ENCODE measurements around the gene PHACTR3. TPM values are rescaled to one million over a fixed set of nuclear protein-coding genes. Genes with fewer than 3 reads are reported as not detected.

The PHACTR3 gene
- polyA plus RNA-seq, 1 donor (not counting 4 experiments of a cell fraction or from before 2014, with no cell fraction given): 2.6 TPM

DNA sequence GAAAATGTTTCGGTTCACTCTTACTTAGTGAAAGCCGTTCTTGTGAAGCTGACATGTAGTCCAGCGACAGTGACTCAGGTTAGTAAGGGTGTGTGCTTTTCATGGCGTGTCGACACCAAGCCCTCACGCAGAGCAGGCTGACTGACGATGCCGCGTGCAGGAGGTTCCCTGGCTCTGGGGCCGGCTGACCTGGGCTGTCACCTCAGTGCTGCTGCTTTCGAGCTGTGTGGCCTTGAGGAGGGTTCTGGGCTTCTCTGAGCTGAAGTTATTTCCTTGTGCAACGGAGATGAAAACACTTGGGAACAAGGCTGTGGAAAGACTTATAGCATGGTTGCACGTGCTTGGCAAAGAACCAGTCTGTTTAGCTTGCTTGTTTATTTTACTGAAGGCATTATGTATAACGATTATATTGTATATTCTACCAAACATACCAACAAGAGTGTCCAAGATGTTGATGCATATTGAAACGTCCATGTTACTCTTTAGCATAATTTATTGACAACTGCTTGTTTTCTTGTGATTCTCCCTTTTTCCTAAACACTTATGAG is 59.2 kb downstream of the PHACTR3 start:
- dilution Hi-C loops (cut with MboI; ENCODE audit: extremely low pct_ligation_motif_present, low sequenced_read_pairs): no loop called here
- DNase-seq (ENCODE audit: low read depth, low spot score): no peak
- H3K9me1 ChIP-seq (ENCODE audit: control insufficient read depth, extremely low read depth, insufficient read depth, low read length): no peaks in the 10 kb centered on the region
- H3K79me2 ChIP-seq (ENCODE audit: control insufficient read depth, insufficient read depth, low read length): no peaks in the 10 kb centered on the region
- no peak for FAIRE-seq
- no peak overlapping the region for H3K27ac ChIP-seq (ENCODE audit: control insufficient read depth, insufficient read depth, low read length)
- TF ChIP-seq, protein P1, sequence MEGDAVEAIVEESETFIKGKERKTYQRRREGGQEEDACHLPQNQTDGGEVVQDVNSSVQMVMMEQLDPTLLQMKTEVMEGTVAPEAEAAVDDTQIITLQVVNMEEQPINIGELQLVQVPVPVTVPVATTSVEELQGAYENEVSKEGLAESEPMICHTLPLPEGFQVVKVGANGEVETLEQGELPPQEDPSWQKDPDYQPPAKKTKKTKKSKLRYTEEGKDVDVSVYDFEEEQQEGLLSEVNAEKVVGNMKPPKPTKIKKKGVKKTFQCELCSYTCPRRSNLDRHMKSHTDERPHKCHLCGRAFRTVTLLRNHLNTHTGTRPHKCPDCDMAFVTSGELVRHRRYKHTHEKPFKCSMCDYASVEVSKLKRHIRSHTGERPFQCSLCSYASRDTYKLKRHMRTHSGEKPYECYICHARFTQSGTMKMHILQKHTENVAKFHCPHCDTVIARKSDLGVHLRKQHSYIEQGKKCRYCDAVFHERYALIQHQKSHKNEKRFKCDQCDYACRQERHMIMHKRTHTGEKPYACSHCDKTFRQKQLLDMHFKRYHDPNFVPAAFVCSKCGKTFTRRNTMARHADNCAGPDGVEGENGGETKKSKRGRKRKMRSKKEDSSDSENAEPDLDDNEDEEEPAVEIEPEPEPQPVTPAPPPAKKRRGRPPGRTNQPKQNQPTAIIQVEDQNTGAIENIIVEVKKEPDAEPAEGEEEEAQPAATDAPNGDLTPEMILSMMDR (optimal IDR thresholded peaks at IDR 0.05 in 1 of 3, IDR thresholded peaks at IDR 0.05 in 1 of 3, conservative IDR thresholded peaks at IDR 0.05 in 1 of 3; ENCODE audit: extremely low read depth in 1 of 3, insufficient read depth in 2 of 3, low read length in 3 of 3): no peak
- no peak for TF ChIP-seq EZH2 (IDR thresholded peaks at IDR 0.05; ENCODE audit: low read length)
- no peak overlapping the region for H3K4me3 ChIP-seq (ENCODE audit: control insufficient read depth in 2 of 3, extremely low read depth in 1 of 3, insufficient read depth in 2 of 3, low read depth in 1 of 3, low read length in 3 of 3)
- no peak overlapping the region for H2AFZ ChIP-seq (ENCODE audit: control insufficient read depth, low read length)
- no peak overlapping the region for H3K4me2 ChIP-seq (ENCODE audit: control insufficient read depth, extremely low read depth, insufficient read depth, low read depth, low read length)
- H3K4me1 ChIP-seq (ENCODE audit: control insufficient read depth, extremely low read depth, insufficient read depth, low read length): no peaks in the 10 kb centered on the region
- H3K9ac ChIP-seq (ENCODE audit: control insufficient read depth, extremely low read depth, insufficient read depth, low read length): no peak overlapping the region
- no peaks in the 10 kb centered on the region for H3K27me3 ChIP-seq (ENCODE audit: control insufficient read depth, extremely low read depth, insufficient read depth, low read length)
- H4K20me1 ChIP-seq (ENCODE audit: control insufficient read depth, extremely low read depth, insufficient read depth, low read length): no peaks in the 10 kb centered on the region
- no peaks in the 10 kb centered on the region for H3K9me3 ChIP-seq (ENCODE audit: control insufficient read depth, low read depth, low read length)
- no peaks in the 10 kb centered on the region for H3K36me3 ChIP-seq (ENCODE audit: control insufficient read depth in 2 of 2, extremely low read depth in 1 of 2, insufficient read depth in 2 of 2, low read length in 2 of 2)

DNA sequence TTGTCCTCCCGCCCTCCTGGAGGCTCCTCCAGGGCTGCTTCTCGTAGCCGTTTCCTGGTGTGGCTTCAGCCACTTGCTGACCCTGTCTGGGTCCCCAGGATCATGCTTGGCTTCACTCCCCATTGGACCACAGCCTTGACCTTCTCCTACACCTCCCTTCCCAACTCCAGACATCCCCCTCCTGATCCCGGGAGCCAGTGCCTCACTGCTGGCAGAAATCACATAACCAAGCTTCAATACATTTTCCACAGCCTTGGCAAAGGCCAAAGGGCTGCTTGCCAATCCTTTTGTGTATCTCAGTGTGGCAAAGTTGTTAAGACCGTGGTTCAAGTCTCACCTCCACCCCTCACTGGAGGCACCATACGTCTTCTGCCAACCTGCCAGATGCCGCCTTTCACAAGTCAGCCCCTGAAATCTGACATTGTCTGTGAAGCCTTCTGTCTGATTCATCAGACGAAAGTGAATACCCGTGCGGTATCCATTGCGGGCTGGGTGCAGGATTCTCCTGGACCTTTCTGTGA is 60.1 kb downstream of the PHACTR3 start:
- Histone ChIP-seq H3K27ac (ENCODE audit: control insufficient read depth, insufficient read depth, low read length) (no peak overlapping the region), H4K20me1 (ENCODE audit: control insufficient read depth, extremely low read depth, insufficient read depth, low read length) (no peaks in the 10 kb centered on the region), H3K9me1 (ENCODE audit: control insufficient read depth, extremely low read depth, insufficient read depth, low read length) (no peaks in the 10 kb centered on the region), H3K79me2 (ENCODE audit: control insufficient read depth, insufficient read depth, low read length) (no peaks in the 10 kb centered on the region), H3K4me2 (ENCODE audit: control insufficient read depth, extremely low read depth, insufficient read depth, low read depth, low read length) (no peak overlapping the region), H3K36me3 (ENCODE audit: control insufficient read depth in 2 of 2, extremely low read depth in 1 of 2, insufficient read depth in 2 of 2, low read length in 2 of 2) (no peaks in the 10 kb centered on the region), H3K27me3 (ENCODE audit: control insufficient read depth, extremely low read depth, insufficient read depth, low read length) (no peaks in the 10 kb centered on the region), H3K4me1 (ENCODE audit: control insufficient read depth, extremely low read depth, insufficient read depth, low read length) (no peaks in the 10 kb centered on the region), H3K9ac (ENCODE audit: control insufficient read depth, extremely low read depth, insufficient read depth, low read length) (no peak overlapping the region), H3K4me3 (ENCODE audit: control insufficient read depth in 2 of 3, extremely low read depth in 1 of 3, insufficient read depth in 2 of 3, low read depth in 1 of 3, low read length in 3 of 3) (no peak overlapping the region), H3K9me3 (ENCODE audit: control insufficient read depth, low read depth, low read length) (no peaks in the 10 kb centered on the region), H2AFZ (ENCODE audit: control insufficient read depth, low read length) (no peak overlapping the region)
- TF ChIP-seq, protein P1 (optimal IDR thresholded peaks at IDR 0.05 in 1 of 3, IDR thresholded peaks at IDR 0.05 in 1 of 3, conservative IDR thresholded peaks at IDR 0.05 in 1 of 3; ENCODE audit: extremely low read depth in 1 of 3, insufficient read depth in 2 of 3, low read length in 3 of 3): no peak
- TF ChIP-seq EZH2 (IDR thresholded peaks at IDR 0.05; ENCODE audit: low read length): no peak
- dilution Hi-C loops (cut with MboI; ENCODE audit: extremely low pct_ligation_motif_present, low sequenced_read_pairs): no loop called here
- no peak for FAIRE-seq
- no peak for DNase-seq (ENCODE audit: low read depth, low spot score)
